Measurements from ENCODE around the gene CCR7. TPM values are rescaled to one million over a fixed set of nuclear protein-coding genes. Genes with fewer than 3 reads are reported as not detected.

Gene CCR7
- total and polyA plus RNA-seq, 2 donors (not counting 1 experiment from before 2014, with no cell fraction given), result 116 to 481 TPM

Other genes with a start within 250 kb of the CCR7 start
- not detected in 2 replicates for gene GJD3, start 200.7 kb downstream of the CCR7 start, total RNA-seq
- gene GJD3, start 200.7 kb downstream of the CCR7 start, polyA plus RNA-seq, result not detected in 2 replicates
- gene TOP2A, start 147.6 kb downstream of the CCR7 start, total RNA-seq, result 3.0 and 3.1 TPM in 2 replicates
- gene TOP2A, start 147.6 kb downstream of the CCR7 start, polyA plus RNA-seq, result 0.36 and 0.50 TPM in 2 replicates
- gene IGFBP4, start 122.0 kb downstream of the CCR7 start, total RNA-seq, result 29.5 and 31.3 TPM in 2 replicates
- gene IGFBP4, start 122.0 kb downstream of the CCR7 start, polyA plus RNA-seq, result 4.6 and 14.4 TPM in 2 replicates
- gene TNS4, start 63.8 kb downstream of the CCR7 start, total RNA-seq, result not detected in 2 replicates
- 0.07 TPM in 1 of 2 replicates, not detected in the other for gene TNS4, start 63.8 kb downstream of the CCR7 start, polyA plus RNA-seq
- 123 and 128 TPM in 2 replicates for gene SMARCE1, start 82.3 kb upstream of the CCR7 start, total RNA-seq
- gene SMARCE1, start 82.3 kb upstream of the CCR7 start, polyA plus RNA-seq, result 19.9 and 27.7 TPM in 2 replicates
- gene KRT222, start 99.7 kb upstream of the CCR7 start, total RNA-seq, result not detected in 2 replicates
- gene KRT222, start 99.7 kb upstream of the CCR7 start, polyA plus RNA-seq, result not detected in 2 replicates
- gene KRT24, start 138.3 kb upstream of the CCR7 start, total RNA-seq, result not detected in 2 replicates
- not detected in 2 replicates for gene KRT24, start 138.3 kb upstream of the CCR7 start, polyA plus RNA-seq
- gene KRT25, start 189.9 kb upstream of the CCR7 start, total RNA-seq, result not detected in 2 replicates
- gene KRT25, start 189.9 kb upstream of the CCR7 start, polyA plus RNA-seq, result not detected in 2 replicates
- gene KRT26, start 206.7 kb upstream of the CCR7 start, total RNA-seq, result not detected in 2 replicates
- not detected in 2 replicates for gene KRT26, start 206.7 kb upstream of the CCR7 start, polyA plus RNA-seq
- gene KRT27, start 217.1 kb upstream of the CCR7 start, total RNA-seq, result not detected in 2 replicates
- not detected in 2 replicates for gene KRT27, start 217.1 kb upstream of the CCR7 start, polyA plus RNA-seq
- not detected in 2 replicates for gene KRT28, start 234.5 kb upstream of the CCR7 start, total RNA-seq
- gene KRT28, start 234.5 kb upstream of the CCR7 start, polyA plus RNA-seq, result not detected in 2 replicates